ENCODE results near the gene PSMB7.

- no peak for TF ChIP-seq CTCF (conservative IDR thresholded peaks at IDR 0.05; ENCODE audit: low read length)
- no peak for TF ChIP-seq EZH2phosphoT487 (IDR thresholded peaks at IDR 0.05; ENCODE audit: borderline replicate concordance, low read depth, low read length)
Observed at GRCh38 chr9:124325816-124326215, 89.4 kb downstream of the PSMB7 start.
